HCT116 (cell line): ENCODE measurements around the gene CDKN2B-AS1.

ENCODE experiments used
- CEBPB ChIP-seq: IDR thresholded peaks from 2 replicates; pipeline ENCODE4 v1.6.1; 2012; ENCODE audit warnings: low read depth
- ELF1 ChIP-seq: IDR thresholded peaks from 2 replicates; pipeline ENCODE4 v1.6.1; 2012; ENCODE audit warnings: low read depth, borderline replicate concordance
- EZH2 ChIP-seq: fragments of 200-600 bp; sonication (generic); IDR thresholded peaks from 2 replicates; pipeline ENCODE4 v1.6.1; 2017; ENCODE audit warnings: antibody characterized with exemption, mixed run types
- JUND ChIP-seq: IDR thresholded peaks from 2 replicates; pipeline ENCODE4 v1.6.1; 2012
- POLR2A ChIP-seq: IDR thresholded peaks from 2 replicates; pipeline ENCODE4 v1.7.0; 2011; ENCODE audit warnings: borderline replicate concordance; ENCODE audit not compliant: insufficient read depth, insufficient read length; ENCODE audit errors: extremely low read depth
- POLR2AphosphoS5 ChIP-seq: IDR thresholded peaks from 2 replicates; pipeline ENCODE4 v1.6.1; 2011; ENCODE audit warnings: mild to moderate bottlenecking, low read depth, low read length, moderate library complexity
- RAD21 ChIP-seq: IDR thresholded peaks from 2 replicates; pipeline ENCODE4 v1.6.1; 2012; ENCODE audit warnings: low read depth, mild to moderate bottlenecking
- SIN3A ChIP-seq: IDR thresholded peaks from 2 replicates; pipeline ENCODE4 v1.6.1; 2012; ENCODE audit warnings: low read depth
- SP1 ChIP-seq: IDR thresholded peaks from 2 replicates; pipeline ENCODE4 v1.6.1; 2012; ENCODE audit warnings: low read depth
- TCF7L2 ChIP-seq: IDR thresholded peaks from 2 replicates; pipeline ENCODE4 v1.7.0; 2011; ENCODE audit warnings: borderline replicate concordance, inconsistent platforms; ENCODE audit not compliant: insufficient read depth, insufficient read length; ENCODE audit errors: extremely low read depth
- TF ChIP-seq, protein P1 (sequence below), 3 experiments: fragments of 200-600 bp in 1 of 3; sonication (generic) in 1 of 3; IDR thresholded peaks in 2 of 3; conservative IDR thresholded peaks in 1 of 3; 2 replicates each; pipeline ENCODE4 v1.5.1; 2012 to 2017; ENCODE audit warnings: low read depth in 2 of 3, low read length in 2 of 3, antibody characterized with exemption in 1 of 3, borderline replicate concordance in 1 of 3, control low read depth in 1 of 3, mild to moderate bottlenecking in 1 of 3, mixed read lengths in 1 of 3, mixed run types in 1 of 3, moderate library complexity in 1 of 3; ENCODE audit not compliant: insufficient read depth in 1 of 3
- TF ChIP-seq, protein P2 (sequence below): IDR thresholded peaks from 2 replicates; pipeline ENCODE4 v1.6.1; 2012; ENCODE audit warnings: low read depth
- TF ChIP-seq, protein P3 (sequence below): IDR thresholded peaks from 2 replicates; pipeline ENCODE4 v1.6.1; 2012

DNA sequence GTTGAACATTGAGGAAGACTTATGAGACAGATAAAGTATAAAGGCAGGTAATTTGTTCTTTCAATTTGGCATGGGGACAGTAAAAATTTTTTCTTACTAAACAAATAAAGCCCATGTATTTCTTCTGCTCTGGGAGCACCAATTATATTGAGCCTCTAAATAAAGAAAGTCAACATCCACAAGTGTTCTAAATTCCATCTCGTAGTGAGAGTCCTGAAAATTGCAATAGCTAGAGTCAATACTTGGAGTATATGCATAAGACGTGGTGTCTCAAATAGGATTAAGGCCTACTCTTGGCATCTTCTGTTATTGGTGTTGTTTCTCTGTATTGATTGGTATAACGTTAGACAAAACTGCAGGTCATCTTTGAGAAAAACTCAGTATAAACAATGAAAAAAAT lies 135.0 kb downstream of the CDKN2B-AS1 start:
- TF ChIP-seq POLR2A (no peak), RAD21 (no peak), ELF1 (no peak), CEBPB (no peak), TCF7L2 (no peak), SP1 (no peak), EZH2 (no peak), POLR2AphosphoS5 (no peak), SIN3A (no peak), JUND (no peak)
- TF ChIP-seq, protein P1, sequence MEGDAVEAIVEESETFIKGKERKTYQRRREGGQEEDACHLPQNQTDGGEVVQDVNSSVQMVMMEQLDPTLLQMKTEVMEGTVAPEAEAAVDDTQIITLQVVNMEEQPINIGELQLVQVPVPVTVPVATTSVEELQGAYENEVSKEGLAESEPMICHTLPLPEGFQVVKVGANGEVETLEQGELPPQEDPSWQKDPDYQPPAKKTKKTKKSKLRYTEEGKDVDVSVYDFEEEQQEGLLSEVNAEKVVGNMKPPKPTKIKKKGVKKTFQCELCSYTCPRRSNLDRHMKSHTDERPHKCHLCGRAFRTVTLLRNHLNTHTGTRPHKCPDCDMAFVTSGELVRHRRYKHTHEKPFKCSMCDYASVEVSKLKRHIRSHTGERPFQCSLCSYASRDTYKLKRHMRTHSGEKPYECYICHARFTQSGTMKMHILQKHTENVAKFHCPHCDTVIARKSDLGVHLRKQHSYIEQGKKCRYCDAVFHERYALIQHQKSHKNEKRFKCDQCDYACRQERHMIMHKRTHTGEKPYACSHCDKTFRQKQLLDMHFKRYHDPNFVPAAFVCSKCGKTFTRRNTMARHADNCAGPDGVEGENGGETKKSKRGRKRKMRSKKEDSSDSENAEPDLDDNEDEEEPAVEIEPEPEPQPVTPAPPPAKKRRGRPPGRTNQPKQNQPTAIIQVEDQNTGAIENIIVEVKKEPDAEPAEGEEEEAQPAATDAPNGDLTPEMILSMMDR (IDR thresholded peaks at IDR 0.05 in 2 of 3, conservative IDR thresholded peaks at IDR 0.05 in 1 of 3; ENCODE audit: borderline replicate concordance in 1 of 3, insufficient read depth in 1 of 3, low read depth in 2 of 3, low read length in 2 of 3), result no peak
- TF ChIP-seq, protein P2, sequence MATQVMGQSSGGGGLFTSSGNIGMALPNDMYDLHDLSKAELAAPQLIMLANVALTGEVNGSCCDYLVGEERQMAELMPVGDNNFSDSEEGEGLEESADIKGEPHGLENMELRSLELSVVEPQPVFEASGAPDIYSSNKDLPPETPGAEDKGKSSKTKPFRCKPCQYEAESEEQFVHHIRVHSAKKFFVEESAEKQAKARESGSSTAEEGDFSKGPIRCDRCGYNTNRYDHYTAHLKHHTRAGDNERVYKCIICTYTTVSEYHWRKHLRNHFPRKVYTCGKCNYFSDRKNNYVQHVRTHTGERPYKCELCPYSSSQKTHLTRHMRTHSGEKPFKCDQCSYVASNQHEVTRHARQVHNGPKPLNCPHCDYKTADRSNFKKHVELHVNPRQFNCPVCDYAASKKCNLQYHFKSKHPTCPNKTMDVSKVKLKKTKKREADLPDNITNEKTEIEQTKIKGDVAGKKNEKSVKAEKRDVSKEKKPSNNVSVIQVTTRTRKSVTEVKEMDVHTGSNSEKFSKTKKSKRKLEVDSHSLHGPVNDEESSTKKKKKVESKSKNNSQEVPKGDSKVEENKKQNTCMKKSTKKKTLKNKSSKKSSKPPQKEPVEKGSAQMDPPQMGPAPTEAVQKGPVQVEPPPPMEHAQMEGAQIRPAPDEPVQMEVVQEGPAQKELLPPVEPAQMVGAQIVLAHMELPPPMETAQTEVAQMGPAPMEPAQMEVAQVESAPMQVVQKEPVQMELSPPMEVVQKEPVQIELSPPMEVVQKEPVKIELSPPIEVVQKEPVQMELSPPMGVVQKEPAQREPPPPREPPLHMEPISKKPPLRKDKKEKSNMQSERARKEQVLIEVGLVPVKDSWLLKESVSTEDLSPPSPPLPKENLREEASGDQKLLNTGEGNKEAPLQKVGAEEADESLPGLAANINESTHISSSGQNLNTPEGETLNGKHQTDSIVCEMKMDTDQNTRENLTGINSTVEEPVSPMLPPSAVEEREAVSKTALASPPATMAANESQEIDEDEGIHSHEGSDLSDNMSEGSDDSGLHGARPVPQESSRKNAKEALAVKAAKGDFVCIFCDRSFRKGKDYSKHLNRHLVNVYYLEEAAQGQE, result no peak
- TF ChIP-seq, protein P3, sequence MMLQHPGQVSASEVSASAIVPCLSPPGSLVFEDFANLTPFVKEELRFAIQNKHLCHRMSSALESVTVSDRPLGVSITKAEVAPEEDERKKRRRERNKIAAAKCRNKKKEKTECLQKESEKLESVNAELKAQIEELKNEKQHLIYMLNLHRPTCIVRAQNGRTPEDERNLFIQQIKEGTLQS, result no peak
